HepG2 (cell line): ENCODE data around the gene SF3A2. TPM values are rescaled to one million over a fixed set of nuclear protein-coding genes. Genes with fewer than 3 reads are reported as not detected.

Source experiments
- ATAC-seq: fragments of 200-7000 bp; cut with Tn5 transposase; 3 replicates; pipeline ENCODE4 v1.9.1; 2020; ENCODE audit warnings: mild to moderate bottlenecking, moderate library complexity
- BruUV-seq: library from RNA; stranded (reverse); fragments of 400-500 nt; replicated peaks from 2 replicates; lab custom pipeline; 2021; lab: Mats Ljungman, UMichigan
- CTCF ChIA-PET: fragments of 300-600 bp; formaldehyde crosslinking; extraction: SDS; loops from one replicate; lab custom pipeline; 2021; ENCODE audit warnings: low total read pairs, inconsistent platforms, low intra/inter-chr PET ratio; lab: Yijun Ruan, JAX
- POLR2A ChIA-PET: fragments of 350-600 bp; sonication (Branson Sonifier 250); formaldehyde crosslinking; loops from one replicate; lab custom pipeline; 2020; ENCODE audit warnings: antibody characterized with exemption, inconsistent platforms; lab: Yijun Ruan, JAX
- DNase-seq: peaks from one replicate; pipeline ENCODE4 v3.0.0-alpha.2; 2015; ENCODE audit warnings: low spot score
- FAIRE-seq: peaks from 3 replicates; lab custom pipeline; 2011; peaks lifted over from hg19 to GRCh38; lab: Jason Lieb, UNC
- H2AFZ ChIP-seq: one replicate; pipeline ENCODE4 v1.6.1; 2011; ENCODE audit warnings: low read length, inconsistent platforms
- H3K27ac ChIP-seq: fragments of 300-600 bp; 3 replicates; pipeline ENCODE4 v1.8.0; 2011; ENCODE audit warnings: mixed run types, mild to moderate bottlenecking, mixed read lengths, low read length, inconsistent platforms; ENCODE audit not compliant: insufficient read depth; ENCODE audit errors: extremely low read length
- H3K27me3 ChIP-seq, 2 experiments: fragments of 200-600 bp in 1 of 2; 2 replicates in 1 of 2; 3 replicates in 1 of 2; pipeline versions ENCODE4 v1.6.0 to v1.8.0; 2011; ENCODE audit warnings: low read length in 2 of 2, mild to moderate bottlenecking in 2 of 2, moderate library complexity in 2 of 2, inconsistent platforms in 1 of 2; ENCODE audit not compliant: insufficient read depth in 2 of 2, control insufficient read depth in 1 of 2
- H3K36me3 ChIP-seq, 2 experiments: fragments of 200-600 bp in 1 of 2; replicated peaks in 1 of 2; 2 replicates in 1 of 2; 3 replicates in 1 of 2; pipeline versions ENCODE4 v1.5.1 to v1.8.0; 2011; ENCODE audit warnings: low read length in 2 of 2, inconsistent platforms in 1 of 2; ENCODE audit not compliant: insufficient read depth in 2 of 2, control insufficient read depth in 1 of 2
- H3K4me1 ChIP-seq: 2 replicates; pipeline ENCODE4 v1.5.1; 2012; ENCODE audit warnings: low read length, inconsistent platforms; ENCODE audit not compliant: insufficient read depth
- H3K4me2 ChIP-seq: 2 replicates; pipeline ENCODE4 v1.6.0; 2011; ENCODE audit warnings: low read depth, low read length, inconsistent platforms
- H3K4me3 ChIP-seq, 3 experiments: fragments of 200-600 bp in 1 of 3; sonication (generic), shearing (Covaris generic) in 1 of 3; replicated peaks in 1 of 3; 2 replicates each; pipeline ENCODE4 v1.5.1; 2011 to 2016; ENCODE audit warnings: low read length in 3 of 3, inconsistent platforms in 2 of 3, low read depth in 2 of 3, mild to moderate bottlenecking in 2 of 3, control low read depth in 1 of 3, mixed read lengths in 1 of 3; ENCODE audit not compliant: insufficient read depth in 1 of 3
- H3K79me2 ChIP-seq: one replicate; pipeline ENCODE4 v1.6.1; 2011; ENCODE audit warnings: low read length, inconsistent platforms; ENCODE audit not compliant: insufficient read depth
- H3K9ac ChIP-seq: 2 replicates; pipeline ENCODE4 v1.6.0; 2011; ENCODE audit warnings: mild to moderate bottlenecking, low read depth, low read length, inconsistent platforms; ENCODE audit not compliant: insufficient read depth
- H3K9me3 ChIP-seq: 2 replicates; pipeline ENCODE4 v1.5.1; 2012; ENCODE audit warnings: mild to moderate bottlenecking, low read length
- H4K20me1 ChIP-seq: 2 replicates; pipeline ENCODE4 v1.6.0; 2011; ENCODE audit warnings: inconsistent platforms, mild to moderate bottlenecking, low read length, moderate library complexity; ENCODE audit not compliant: insufficient read depth
- KDM5B ChIP-seq: sonication (generic); formaldehyde crosslinking; IDR thresholded peaks from 2 replicates; pipeline ENCODE4 v1.4.0; 2020; ENCODE audit warnings: missing genetic modification reagents, mild to moderate bottlenecking, borderline replicate concordance
- LBX2 ChIP-seq: sonication (generic); formaldehyde crosslinking; IDR thresholded peaks from 2 replicates; pipeline ENCODE4 v1.5.0; 2020; ENCODE audit warnings: missing genetic modification reagents, mild to moderate bottlenecking, borderline replicate concordance
- NR2F1 ChIP-seq, 2 experiments: fragments of 450-650 bp in 1 of 2; formaldehyde crosslinking in 1 of 2; IDR thresholded peaks; 2 replicates each; pipeline versions ENCODE4 v1.5.0 to v1.6.1; 2016 to 2020; ENCODE audit warnings: mild to moderate bottlenecking in 1 of 2, missing compliant biosample characterization in 1 of 2, missing genetic modification reagents in 1 of 2, moderate library complexity in 1 of 2
- REL ChIP-seq: sonication (generic); formaldehyde crosslinking; conservative IDR thresholded peaks from 2 replicates; pipeline ENCODE4 v1.8.0; 2022; ENCODE audit warnings: mild to moderate bottlenecking, missing genetic modification reagents, moderate library complexity
- RFXANK ChIP-seq: IDR thresholded peaks from 2 replicates; pipeline ENCODE4 v1.6.1; 2016
- SMYD3 ChIP-seq: sonication (generic); formaldehyde crosslinking; IDR thresholded peaks from 2 replicates; pipeline ENCODE4 v1.8.1; 2023; ENCODE audit warnings: mild to moderate bottlenecking, missing genetic modification reagents
- ZBED4 ChIP-seq: sonication (generic); formaldehyde crosslinking; IDR thresholded peaks from 2 replicates; pipeline ENCODE4 v1.4.0; 2020; ENCODE audit warnings: missing genetic modification reagents, borderline replicate concordance
- ZNF557 ChIP-seq: sonication (generic); formaldehyde crosslinking; IDR thresholded peaks from 2 replicates; pipeline ENCODE4 v1.4.0; 2020; ENCODE audit warnings: missing genetic modification reagents
- ZNF652 ChIP-seq: IDR thresholded peaks from 2 replicates; pipeline ENCODE4 v1.6.1; 2016; ENCODE audit warnings: low read depth, borderline replicate concordance
- ZNF761 ChIP-seq: sonication (generic); formaldehyde crosslinking; conservative IDR thresholded peaks from 2 replicates; pipeline ENCODE4 v1.4.0; 2020; ENCODE audit warnings: mild to moderate bottlenecking, missing genetic modification reagents
- WGBS: methylation state at CpG from one replicate; pipeline ENCODE4 v1.1.6; 2017; ENCODE audit warnings: low lambda C conversion rate; 5-methylcytosine and 5-hydroxymethylcytosine counted together
- in situ Hi-C: cut with HindIII; loops from 2 replicates; pipeline ENCODE4 v1.10.0; 2017; ENCODE audit warnings: low pct_unique_long_range_greater_than_20kb; ENCODE audit not compliant: extremely low pct_ligation_motif_present
- intact Hi-C: fragments of 100-400 bp; cut with micrococcal nuclease; formaldehyde crosslinking; loops from one replicate; pipeline ENCODE4 v1.10.0; 2022; ENCODE audit not compliant: unreplicated experiment
- polyA plus RNA-seq, 8 experiments: library from polyadenylated mRNA; depleted of rRNA in 3 of 8; stranded (reverse) in 7 of 8; unstranded in 1 of 8; fragments of >200 nt; fragmentation: Illumina TruSeq in 4 of 8; extraction: Trizol in 4 of 8; gene quantifications; 2 replicates each; pipeline versions ENCODE4 v1.2.1 to v1.2.3, GENCODE V29; 2011 to 2016; ENCODE audit warnings: low read depth in 4 of 8, missing spikeins in 1 of 8, mixed read lengths in 1 of 8; ENCODE audit not compliant: insufficient read depth in 1 of 8
- total RNA-seq, 5 experiments: library from RNA; depleted of rRNA; stranded (reverse); fragments of >200 nt; fragmentation: Illumina TruSeq; extraction: Trizol; gene quantifications; 2 replicates each; pipeline ENCODE4 v1.2.3, GENCODE V29; 2016; ENCODE audit warnings: low read depth in 1 of 5
- TF ChIP-seq, protein P1 (sequence below): sonication (generic); formaldehyde crosslinking; IDR thresholded peaks from 2 replicates; pipeline ENCODE4 v1.5.0; 2020; ENCODE audit warnings: mild to moderate bottlenecking, low read depth, missing genetic modification reagents, borderline replicate concordance
- TF ChIP-seq, protein P2 (sequence below): sonication (generic); formaldehyde crosslinking; IDR thresholded peaks from 2 replicates; pipeline ENCODE4 v1.8.0; 2022; ENCODE audit warnings: low read depth, missing genetic modification reagents
- TF ChIP-seq, protein P3 (sequence below): sonication (generic); formaldehyde crosslinking; IDR thresholded peaks from 2 replicates; pipeline ENCODE4 v1.5.1; 2020; ENCODE audit warnings: missing genetic modification reagents, mild to moderate bottlenecking, borderline replicate concordance

Gene SF3A2
- total and polyA plus RNA-seq, 2 of the 13 experiments (the other 11 are each of a cell fraction or from before 2014, with no cell fraction given): 8.6 to 8.8 TPM

DNA sequence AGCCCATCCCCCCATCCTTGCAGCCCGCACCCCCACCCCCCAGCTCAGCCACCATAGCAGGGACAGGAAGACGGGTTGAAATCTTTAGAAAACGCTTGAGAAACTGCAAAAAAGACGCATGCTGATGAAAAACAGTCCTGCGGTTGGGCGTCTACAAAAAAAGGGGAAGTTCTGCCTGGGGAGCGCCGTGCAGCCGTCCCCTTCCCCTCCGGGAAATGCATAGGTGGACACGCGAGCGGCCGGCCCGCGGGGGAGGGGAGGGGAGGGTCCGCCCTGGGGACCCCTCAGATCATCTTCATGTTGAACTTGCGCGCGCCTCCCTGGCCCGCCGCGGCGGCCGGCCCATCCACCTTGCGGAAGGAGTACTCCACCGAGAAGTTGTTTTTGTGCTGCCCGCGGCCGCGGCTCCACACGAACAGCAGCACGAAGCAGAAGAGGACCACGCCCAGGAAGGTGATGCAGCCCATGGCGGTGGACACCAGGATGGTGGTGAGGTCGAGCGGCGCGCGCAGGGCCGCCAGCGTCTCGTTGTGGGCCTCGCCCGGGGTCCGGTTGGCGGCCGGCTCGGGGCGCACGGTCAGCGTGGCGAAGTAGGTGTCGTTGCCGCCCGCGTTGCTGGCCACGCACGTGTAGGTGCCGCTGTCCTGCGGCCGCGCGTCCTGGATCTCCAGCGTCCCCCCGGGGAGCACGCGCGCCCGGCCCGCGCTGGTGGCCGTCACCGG is 53.3 kb downstream of the SF3A2 start (continued):
- TF ChIP-seq NR2F1 (CRISPR knock-in tag; IDR thresholded peaks at IDR 0.05) (no peak), REL (no peak), SMYD3 (CRISPR knock-in tag) (no peak), ZNF652 (no peak), ZNF761 (CRISPR knock-in tag) (no peak), RFXANK (no peak), LBX2 (CRISPR knock-in tag) (no peak)
- TF ChIP-seq, protein P1, sequence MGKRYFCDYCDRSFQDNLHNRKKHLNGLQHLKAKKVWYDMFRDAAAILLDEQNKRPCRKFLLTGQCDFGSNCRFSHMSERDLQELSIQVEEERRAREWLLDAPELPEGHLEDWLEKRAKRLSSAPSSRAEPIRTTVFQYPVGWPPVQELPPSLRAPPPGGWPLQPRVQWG (CRISPR knock-in tag): no peak
- TF ChIP-seq, protein P2, sequence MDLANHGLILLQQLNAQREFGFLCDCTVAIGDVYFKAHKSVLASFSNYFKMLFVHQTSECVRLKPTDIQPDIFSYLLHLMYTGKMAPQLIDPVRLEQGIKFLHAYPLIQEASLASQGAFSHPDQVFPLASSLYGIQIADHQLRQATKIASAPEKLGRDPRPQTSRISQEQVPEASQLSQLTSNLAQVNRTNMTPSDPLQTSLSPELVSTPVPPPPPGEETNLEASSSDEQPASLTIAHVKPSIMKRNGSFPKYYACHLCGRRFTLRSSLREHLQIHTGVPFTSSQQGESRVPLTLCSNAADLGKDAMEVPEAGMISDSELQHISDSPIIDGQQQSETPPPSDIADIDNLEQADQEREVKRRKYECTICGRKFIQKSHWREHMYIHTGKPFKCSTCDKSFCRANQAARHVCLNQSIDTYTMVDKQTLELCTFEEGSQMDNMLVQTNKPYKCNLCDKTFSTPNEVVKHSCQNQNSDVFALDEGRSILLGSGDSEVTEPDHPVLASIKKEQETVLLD: no peak

GRCh38 chr19:2290441-2291184 is 54.0 kb downstream of the SF3A2 start:
- 50% methylated on average over 14 of the region's 82 CpGs for WGBS
- no peaks in the 10 kb centered on the region; the same call in 1 of the 2 replicates for H4K20me1 ChIP-seq
- no peak overlapping the region for H2AFZ ChIP-seq
- intact Hi-C loops (no loop called here), in situ Hi-C loops (no loop called here)
- H3K4me3 ChIP-seq: peak overlapping the region in 1 of 3 experiments; percentile 52; a peak in 2 of 6 replicates
- DNase-seq: no peak
- H3K36me3 ChIP-seq: no peaks in the 10 kb centered on the region
- ATAC-seq: peak; percentile 6
- no peak overlapping the region for H3K27ac ChIP-seq
- H3K4me1 ChIP-seq: peaks cover 46% of the 10 kb centered on the region
- H3K9ac ChIP-seq: no peak overlapping the region
- FAIRE-seq: no peak
- ChIA-PET POLR2A (no interaction called here), CTCF (no interaction called here)
- peaks cover 31 to 96% of the 10 kb centered on the region in 2 experiments for H3K27me3 ChIP-seq
- H3K9me3 ChIP-seq: no peaks in the 10 kb centered on the region
- BruUV-seq: no TSS peak
- H3K79me2 ChIP-seq: no peaks in the 10 kb centered on the region
- H3K4me2 ChIP-seq: peak overlapping the region; percentile 66; the same call in 1 of the 2 replicates
- TF ChIP-seq KDM5B (CRISPR knock-in tag) (peak; percentile 25; the same call in 1 of the 2 replicates), ZBED4 (no peak), ZNF557 (CRISPR knock-in tag) (no peak)
- TF ChIP-seq, protein P3, sequence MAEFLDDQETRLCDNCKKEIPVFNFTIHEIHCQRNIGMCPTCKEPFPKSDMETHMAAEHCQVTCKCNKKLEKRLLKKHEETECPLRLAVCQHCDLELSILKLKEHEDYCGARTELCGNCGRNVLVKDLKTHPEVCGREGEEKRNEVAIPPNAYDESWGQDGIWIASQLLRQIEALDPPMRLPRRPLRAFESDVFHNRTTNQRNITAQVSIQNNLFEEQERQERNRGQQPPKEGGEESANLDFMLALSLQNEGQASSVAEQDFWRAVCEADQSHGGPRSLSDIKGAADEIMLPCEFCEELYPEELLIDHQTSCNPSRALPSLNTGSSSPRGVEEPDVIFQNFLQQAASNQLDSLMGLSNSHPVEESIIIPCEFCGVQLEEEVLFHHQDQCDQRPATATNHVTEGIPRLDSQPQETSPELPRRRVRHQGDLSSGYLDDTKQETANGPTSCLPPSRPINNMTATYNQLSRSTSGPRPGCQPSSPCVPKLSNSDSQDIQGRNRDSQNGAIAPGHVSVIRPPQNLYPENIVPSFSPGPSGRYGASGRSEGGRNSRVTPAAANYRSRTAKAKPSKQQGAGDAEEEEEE (CRISPR knock-in tag): no peak
